ENCODE results near the gene CCDC159. TPM values are rescaled to one million over a fixed set of nuclear protein-coding genes. Genes with fewer than 3 reads are reported as not detected.

CCDC159 gene
- total and polyA plus RNA-seq, 2 of the 4 experiments (the other 2 are of a cell fraction): 4.7 to 14.0 TPM

DNA sequence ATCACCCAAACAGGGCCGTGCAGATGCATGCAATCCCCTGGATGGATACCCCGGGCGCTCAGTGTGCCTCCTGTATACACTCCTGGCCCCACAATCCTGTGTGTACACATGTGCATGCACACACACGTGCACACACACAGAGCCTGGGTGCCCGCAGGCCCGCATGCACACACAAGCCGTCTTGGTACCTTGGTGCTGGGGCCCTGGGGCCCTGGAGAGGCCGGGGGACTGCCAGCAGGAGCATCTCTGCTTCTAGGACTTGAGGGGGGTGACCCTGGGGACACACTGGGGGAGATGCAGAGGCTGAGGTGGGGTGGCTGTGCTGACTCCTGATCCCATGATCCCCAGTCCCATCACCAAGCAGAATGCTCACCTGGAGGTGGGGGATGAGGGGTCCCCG lies 53.3 kb downstream of the CCDC159 start:
- intact Hi-C loops (cut with micrococcal nuclease): no loop called here
- no peak for TF ChIP-seq MAZ (IDR thresholded peaks at IDR 0.05; ENCODE audit: borderline replicate concordance, low read depth, low read length)
- no peak for TF ChIP-seq BHLHE40 (IDR thresholded peaks at IDR 0.05; ENCODE audit: low read depth, low read length)
- no peak for TF ChIP-seq RAD21 (IDR thresholded peaks at IDR 0.05; ENCODE audit: low read length)
- TF ChIP-seq FOS (IDR thresholded peaks at IDR 0.05; ENCODE audit: low read depth, low read length): no peak
- TF ChIP-seq, protein P1, sequence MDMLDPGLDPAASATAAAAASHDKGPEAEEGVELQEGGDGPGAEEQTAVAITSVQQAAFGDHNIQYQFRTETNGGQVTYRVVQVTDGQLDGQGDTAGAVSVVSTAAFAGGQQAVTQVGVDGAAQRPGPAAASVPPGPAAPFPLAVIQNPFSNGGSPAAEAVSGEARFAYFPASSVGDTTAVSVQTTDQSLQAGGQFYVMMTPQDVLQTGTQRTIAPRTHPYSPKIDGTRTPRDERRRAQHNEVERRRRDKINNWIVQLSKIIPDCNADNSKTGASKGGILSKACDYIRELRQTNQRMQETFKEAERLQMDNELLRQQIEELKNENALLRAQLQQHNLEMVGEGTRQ (IDR thresholded peaks at IDR 0.05; ENCODE audit: low read depth, low read length): no peak
- no peak for TF ChIP-seq NFE2L2 (IDR thresholded peaks at IDR 0.05; ENCODE audit: low read depth, low read length)
- TF ChIP-seq MXI1 (IDR thresholded peaks at IDR 0.05; ENCODE audit: borderline replicate concordance, low read depth, low read length): no peak
- TF ChIP-seq RFX5 (IDR thresholded peaks at IDR 0.05; ENCODE audit: low read depth, low read length): no peak
- TF ChIP-seq, protein P2, sequence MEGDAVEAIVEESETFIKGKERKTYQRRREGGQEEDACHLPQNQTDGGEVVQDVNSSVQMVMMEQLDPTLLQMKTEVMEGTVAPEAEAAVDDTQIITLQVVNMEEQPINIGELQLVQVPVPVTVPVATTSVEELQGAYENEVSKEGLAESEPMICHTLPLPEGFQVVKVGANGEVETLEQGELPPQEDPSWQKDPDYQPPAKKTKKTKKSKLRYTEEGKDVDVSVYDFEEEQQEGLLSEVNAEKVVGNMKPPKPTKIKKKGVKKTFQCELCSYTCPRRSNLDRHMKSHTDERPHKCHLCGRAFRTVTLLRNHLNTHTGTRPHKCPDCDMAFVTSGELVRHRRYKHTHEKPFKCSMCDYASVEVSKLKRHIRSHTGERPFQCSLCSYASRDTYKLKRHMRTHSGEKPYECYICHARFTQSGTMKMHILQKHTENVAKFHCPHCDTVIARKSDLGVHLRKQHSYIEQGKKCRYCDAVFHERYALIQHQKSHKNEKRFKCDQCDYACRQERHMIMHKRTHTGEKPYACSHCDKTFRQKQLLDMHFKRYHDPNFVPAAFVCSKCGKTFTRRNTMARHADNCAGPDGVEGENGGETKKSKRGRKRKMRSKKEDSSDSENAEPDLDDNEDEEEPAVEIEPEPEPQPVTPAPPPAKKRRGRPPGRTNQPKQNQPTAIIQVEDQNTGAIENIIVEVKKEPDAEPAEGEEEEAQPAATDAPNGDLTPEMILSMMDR (conservative IDR thresholded peaks at IDR 0.05; ENCODE audit: low read depth, low read length): no peak
- no peak for TF ChIP-seq CHD1 (IDR thresholded peaks at IDR 0.05; ENCODE audit: low read depth, low read length)

More for the DNA sequence above, 53.3 kb downstream of the CCDC159 start:
- no peak overlapping the region for H3K9ac ChIP-seq (ENCODE audit: low read depth, low read length)
- H3K36me3 ChIP-seq (ENCODE audit: control insufficient read depth, insufficient read depth, low read length): no peaks in the 10 kb centered on the region
- H3K14ac ChIP-seq (replicated peaks; ENCODE audit: low read depth, low read length): no peak overlapping the region
- POLR2A ChIA-PET (ENCODE audit: unreplicated experiment): no interaction called here
- H3K4me1 ChIP-seq (ENCODE audit: control insufficient read depth, insufficient read depth, low read length): no peaks in the 10 kb centered on the region
- in situ Hi-C loops (cut with MboI; ENCODE audit: low sequenced_read_pairs) (no loop called here), dilution Hi-C loops (cut with HindIII; ENCODE audit: low sequenced_read_pairs, unreplicated experiment) (no loop called here)
- WGBS, 2 experiments (ENCODE audit: extremely low coverage in 2 of 2, insufficient read length in 1 of 2): 85% methylated on average over 5 of the region's 9 CpGs; no CpG with 5 or more reads in 1 of the 2 experiments
- no peak overlapping the region for H3K4me2 ChIP-seq (ENCODE audit: low read depth, low read length)
- H3K56ac ChIP-seq (ENCODE audit: extremely low read depth, insufficient read depth, low read length): no peak overlapping the region
- DNase-seq (no peak), ATAC-seq (ENCODE audit: low read depth) (no peak)
- no peak overlapping the region for H3K27ac ChIP-seq (ENCODE audit: insufficient read depth, low read length)
- no peaks in the 10 kb centered on the region for H4K20me1 ChIP-seq (ENCODE audit: insufficient read depth, low read length)
- H4K5ac ChIP-seq (ENCODE audit: low read depth, low read length): no peak overlapping the region
- H4K91ac ChIP-seq (ENCODE audit: insufficient read depth, low read depth, low read length): no peak overlapping the region
- no peak overlapping the region for H2AFZ ChIP-seq (replicated peaks; ENCODE audit: low read length, poor library complexity)
- no peak overlapping the region for H3K4me3 ChIP-seq (ENCODE audit: insufficient read depth, low read depth, low read length)
- no peaks in the 10 kb centered on the region for H3K9me3 ChIP-seq (ENCODE audit: control insufficient read depth, insufficient read depth, low read length)
- no peak overlapping the region for H2AK5ac ChIP-seq (ENCODE audit: low read depth, low read length)
- H3K18ac ChIP-seq (ENCODE audit: low read depth, low read length): no peak overlapping the region
- H4K8ac ChIP-seq (ENCODE audit: low read depth in 2 of 2, low read length in 2 of 2): no peak overlapping the region
- CTCF ChIA-PET: no interaction called here
- H2BK5ac ChIP-seq (ENCODE audit: low read depth, low read length, poor library complexity, severe bottlenecking): no peak overlapping the region
- no TSS peak for BruUV-seq (replicated peaks)
- no peaks in the 10 kb centered on the region for H3K79me1 ChIP-seq (ENCODE audit: low read depth in 1 of 2, low read length in 2 of 2)
- H3K27me3 ChIP-seq (ENCODE audit: control insufficient read depth, insufficient read depth, low read length): no peaks in the 10 kb centered on the region
- no peak overlapping the region for H2BK15ac ChIP-seq (ENCODE audit: low read depth, low read length)
- no peak overlapping the region for H3K4ac ChIP-seq (ENCODE audit: low read depth, low read length)
- no peak overlapping the region for H2AK9ac ChIP-seq (replicated peaks; ENCODE audit: low read depth, low read length, poor library complexity)
- peaks cover 3% of the 10 kb centered on the region; the same call in 1 of the 2 replicates for H3K9me1 ChIP-seq (ENCODE audit: insufficient read depth, low read length)
- H2BK120ac ChIP-seq (ENCODE audit: low read depth, low read length): no peak overlapping the region
- H2BK20ac ChIP-seq (ENCODE audit: low read depth, low read length): no peak overlapping the region
- no peak overlapping the region for H3K23ac ChIP-seq (ENCODE audit: low read depth, low read length)

All from IMR-90 (cell line).